ENCODE measurements around the gene MPHOSPH9.
"Not testable (repeated sequence)": the region's sequence is repeated elsewhere in the genome, so short reads cannot be mapped to it uniquely, and the experiment has no call there.

DNA sequence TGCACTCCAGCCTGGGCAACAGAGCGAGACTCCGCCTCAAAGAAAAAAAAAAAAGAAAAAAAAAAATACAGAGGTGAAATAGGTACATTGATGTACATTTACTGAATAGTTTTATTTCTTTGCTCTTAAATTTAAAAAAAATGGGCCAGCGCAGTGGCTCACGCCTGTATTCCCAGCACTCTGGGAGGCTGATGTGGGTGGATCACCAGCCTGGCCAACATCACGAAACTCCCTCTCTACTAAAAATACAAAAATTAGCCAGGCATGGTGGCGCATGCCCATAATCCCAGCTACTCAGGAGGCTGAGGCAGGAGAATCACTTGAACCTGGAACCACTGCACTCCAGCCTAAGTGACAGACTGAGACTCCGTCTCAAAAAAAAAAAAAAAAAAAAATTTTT lies 25.1 kb downstream of the MPHOSPH9 start:
- TF ChIP-seq, protein P1, sequence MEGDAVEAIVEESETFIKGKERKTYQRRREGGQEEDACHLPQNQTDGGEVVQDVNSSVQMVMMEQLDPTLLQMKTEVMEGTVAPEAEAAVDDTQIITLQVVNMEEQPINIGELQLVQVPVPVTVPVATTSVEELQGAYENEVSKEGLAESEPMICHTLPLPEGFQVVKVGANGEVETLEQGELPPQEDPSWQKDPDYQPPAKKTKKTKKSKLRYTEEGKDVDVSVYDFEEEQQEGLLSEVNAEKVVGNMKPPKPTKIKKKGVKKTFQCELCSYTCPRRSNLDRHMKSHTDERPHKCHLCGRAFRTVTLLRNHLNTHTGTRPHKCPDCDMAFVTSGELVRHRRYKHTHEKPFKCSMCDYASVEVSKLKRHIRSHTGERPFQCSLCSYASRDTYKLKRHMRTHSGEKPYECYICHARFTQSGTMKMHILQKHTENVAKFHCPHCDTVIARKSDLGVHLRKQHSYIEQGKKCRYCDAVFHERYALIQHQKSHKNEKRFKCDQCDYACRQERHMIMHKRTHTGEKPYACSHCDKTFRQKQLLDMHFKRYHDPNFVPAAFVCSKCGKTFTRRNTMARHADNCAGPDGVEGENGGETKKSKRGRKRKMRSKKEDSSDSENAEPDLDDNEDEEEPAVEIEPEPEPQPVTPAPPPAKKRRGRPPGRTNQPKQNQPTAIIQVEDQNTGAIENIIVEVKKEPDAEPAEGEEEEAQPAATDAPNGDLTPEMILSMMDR (IDR thresholded peaks at IDR 0.05), result not testable (repeated sequence)
- TF ChIP-seq POLR2A, EP300 (IDR thresholded peaks at IDR 0.05): not testable (repeated sequence)

All from suprapubic skin (tissue), 3 donors.